Ectodermal cell (in vitro differentiated cells): ENCODE results near the gene IKBKE.

Experiments used
- H3K27ac ChIP-seq: 2 replicates; pipeline ENCODE4 v1.7.0; 2013; ENCODE audit warnings: mild to moderate bottlenecking, low read depth, low read length; ENCODE audit not compliant: insufficient read depth, poor library complexity, severe bottlenecking
- H3K27me3 ChIP-seq: 2 replicates; pipeline ENCODE4 v1.7.0; 2013; ENCODE audit warnings: mild to moderate bottlenecking, low read length; ENCODE audit not compliant: insufficient read depth, control insufficient read depth, poor library complexity, severe bottlenecking
- H3K36me3 ChIP-seq: one replicate; pipeline ENCODE4 v1.7.0; 2013; ENCODE audit warnings: low read length; ENCODE audit not compliant: control insufficient read depth, insufficient read depth
- H3K4me1 ChIP-seq: one replicate; pipeline ENCODE4 v1.7.0; 2013; ENCODE audit warnings: low read length; ENCODE audit not compliant: control insufficient read depth, insufficient read depth
- H3K4me3 ChIP-seq: 2 replicates; pipeline ENCODE4 v1.7.0; 2013; ENCODE audit warnings: low read depth, low read length, control low read depth; ENCODE audit not compliant: insufficient read depth
- H3K9me3 ChIP-seq: 2 replicates; pipeline ENCODE4 v1.7.0; 2013; ENCODE audit warnings: mild to moderate bottlenecking, low read length, moderate library complexity; ENCODE audit not compliant: control insufficient read depth
- WGBS, 2 experiments: methylation state at CpG; one replicate each; pipeline ENCODE4 v1.1.7; 2013; ENCODE audit warnings: missing lambda C conversion rate in 2 of 2; 5-methylcytosine and 5-hydroxymethylcytosine counted together

IKBKE gene

DNA sequence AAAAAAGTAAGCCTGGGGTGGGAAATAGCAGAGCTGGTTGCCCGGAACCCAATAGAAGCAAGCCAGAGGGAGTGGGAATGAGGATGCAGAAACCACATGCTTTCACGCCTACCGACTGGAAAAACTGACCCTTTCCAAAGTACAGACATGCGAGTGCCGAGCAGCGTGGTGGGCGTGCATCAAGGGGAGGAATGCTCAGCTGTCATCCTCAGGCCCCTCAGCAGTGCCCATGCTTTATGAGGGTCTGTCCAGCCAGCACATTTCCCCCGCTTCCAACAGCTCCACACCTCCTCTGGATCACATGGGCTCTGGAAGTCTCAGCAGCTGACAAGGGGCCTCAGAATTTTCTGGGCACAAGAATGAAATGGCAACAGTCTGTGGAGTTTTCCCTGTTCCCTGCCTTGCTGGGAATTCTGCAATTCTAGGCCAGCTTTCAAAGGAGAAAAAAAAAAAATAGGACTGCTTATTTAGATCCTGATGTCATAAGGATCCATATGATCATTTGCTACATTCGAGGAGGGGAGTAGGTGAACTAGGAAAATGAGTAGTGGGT, 19.1 kb upstream of the IKBKE start:
- no peak overlapping the region for H3K27ac ChIP-seq
- no peaks in the 10 kb centered on the region for H3K9me3 ChIP-seq
- peaks cover 16% of the 10 kb centered on the region for H3K4me1 ChIP-seq
- H3K27me3 ChIP-seq, result no peaks in the 10 kb centered on the region
- WGBS, 2 experiments, result 82 to 84% methylated on average over 9 of the region's 9 CpGs
- peaks cover 23% of the 10 kb centered on the region for H3K36me3 ChIP-seq
- no peak overlapping the region for H3K4me3 ChIP-seq

DNA sequence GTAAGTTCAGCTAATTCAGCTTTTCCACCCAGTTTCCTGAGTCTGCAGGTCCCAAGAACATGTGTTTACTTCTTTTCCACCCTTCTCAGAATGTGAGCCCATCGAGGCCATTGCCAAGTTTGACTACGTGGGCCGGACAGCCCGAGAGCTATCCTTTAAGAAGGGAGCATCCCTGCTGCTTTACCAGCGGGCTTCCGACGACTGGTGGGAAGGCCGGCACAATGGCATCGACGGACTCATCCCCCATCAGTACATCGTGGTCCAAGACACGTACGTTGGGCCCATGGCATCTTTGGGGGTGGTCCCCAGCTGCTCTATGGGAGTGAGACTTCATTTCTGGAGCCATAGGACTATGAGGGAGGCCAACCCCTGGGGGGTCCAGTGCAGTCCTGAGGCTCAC, 17.2 kb upstream of the IKBKE start:
- no peak overlapping the region for H3K27ac ChIP-seq
- H3K4me3 ChIP-seq, result no peak overlapping the region
- H3K27me3 ChIP-seq, result no peaks in the 10 kb centered on the region
- 92% methylated on average over 13 of the region's 13 CpGs for WGBS, 2 experiments
- peaks cover 27% of the 10 kb centered on the region for H3K36me3 ChIP-seq
- H3K4me1 ChIP-seq, result peaks cover 17% of the 10 kb centered on the region
- H3K9me3 ChIP-seq, result no peaks in the 10 kb centered on the region

DNA sequence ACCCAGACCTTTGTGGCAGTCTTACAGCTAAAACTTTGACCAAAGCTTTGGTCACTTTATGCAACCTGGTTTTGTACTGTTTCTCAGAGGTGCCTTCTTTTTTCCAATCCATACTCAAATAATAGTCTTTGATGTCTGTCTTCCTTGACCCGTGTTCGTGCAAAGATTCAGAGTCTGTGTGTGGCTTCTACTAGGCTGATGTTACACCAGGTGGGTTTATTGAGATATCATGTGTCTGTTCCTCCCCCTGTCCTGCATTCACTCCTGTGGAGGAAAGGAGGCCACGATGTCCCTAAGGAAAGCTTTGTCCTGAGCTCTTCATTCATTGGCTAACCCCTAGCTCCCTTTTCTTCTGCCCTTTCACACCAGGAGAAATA, 15.0 kb upstream of the IKBKE start:
- Histone ChIP-seq H3K9me3 (no peaks in the 10 kb centered on the region), H3K27me3 (no peaks in the 10 kb centered on the region), H3K27ac (no peak overlapping the region), H3K4me3 (no peak overlapping the region), H3K4me1 (peaks cover 17% of the 10 kb centered on the region), H3K36me3 (peaks cover 23% of the 10 kb centered on the region)
- 56 to 66% methylated on average over 3 of the region's 3 CpGs for WGBS, 2 experiments

DNA sequence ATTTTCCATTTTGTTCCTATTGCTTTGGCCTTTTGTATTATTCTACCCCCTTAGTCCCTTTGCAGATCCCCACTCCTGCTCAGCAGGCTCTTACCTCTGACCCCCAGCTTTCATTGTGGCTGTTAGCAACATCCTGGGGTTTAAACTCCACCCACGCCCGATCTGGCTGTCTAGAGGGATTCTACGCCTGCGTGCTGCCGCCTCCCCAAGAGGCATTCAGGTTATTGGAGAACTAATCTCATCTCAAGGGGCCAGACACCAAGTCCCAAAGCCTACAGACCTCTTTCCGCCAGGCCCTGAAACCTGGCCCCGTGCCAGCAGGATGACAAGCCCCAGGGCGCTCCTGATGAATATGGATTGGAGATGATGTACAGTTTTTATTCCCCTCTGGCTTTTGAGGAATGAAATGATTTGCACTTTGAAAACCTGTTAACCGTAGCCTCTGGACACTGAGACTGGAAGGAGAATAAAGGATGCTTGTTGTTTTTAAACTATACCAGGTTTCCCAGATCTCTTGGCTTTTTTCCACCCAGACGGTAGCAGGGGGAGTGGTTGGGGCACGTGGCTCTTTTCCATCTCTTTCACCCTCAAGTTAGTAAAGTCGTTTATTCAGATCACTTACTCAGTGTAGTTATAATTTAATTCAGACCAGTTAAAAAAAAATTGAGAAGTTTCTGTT, 14.5 kb upstream of the IKBKE start:
- no peaks in the 10 kb centered on the region for H3K9me3 ChIP-seq
- H3K36me3 ChIP-seq, result peaks cover 20% of the 10 kb centered on the region
- H3K4me3 ChIP-seq, result no peak overlapping the region
- H3K4me1 ChIP-seq, result peaks cover 17% of the 10 kb centered on the region
- no peak overlapping the region for H3K27ac ChIP-seq
- H3K27me3 ChIP-seq, result no peaks in the 10 kb centered on the region
- 43 to 48% methylated on average over 11 to 12 of the region's 12 CpGs for WGBS, 2 experiments

DNA sequence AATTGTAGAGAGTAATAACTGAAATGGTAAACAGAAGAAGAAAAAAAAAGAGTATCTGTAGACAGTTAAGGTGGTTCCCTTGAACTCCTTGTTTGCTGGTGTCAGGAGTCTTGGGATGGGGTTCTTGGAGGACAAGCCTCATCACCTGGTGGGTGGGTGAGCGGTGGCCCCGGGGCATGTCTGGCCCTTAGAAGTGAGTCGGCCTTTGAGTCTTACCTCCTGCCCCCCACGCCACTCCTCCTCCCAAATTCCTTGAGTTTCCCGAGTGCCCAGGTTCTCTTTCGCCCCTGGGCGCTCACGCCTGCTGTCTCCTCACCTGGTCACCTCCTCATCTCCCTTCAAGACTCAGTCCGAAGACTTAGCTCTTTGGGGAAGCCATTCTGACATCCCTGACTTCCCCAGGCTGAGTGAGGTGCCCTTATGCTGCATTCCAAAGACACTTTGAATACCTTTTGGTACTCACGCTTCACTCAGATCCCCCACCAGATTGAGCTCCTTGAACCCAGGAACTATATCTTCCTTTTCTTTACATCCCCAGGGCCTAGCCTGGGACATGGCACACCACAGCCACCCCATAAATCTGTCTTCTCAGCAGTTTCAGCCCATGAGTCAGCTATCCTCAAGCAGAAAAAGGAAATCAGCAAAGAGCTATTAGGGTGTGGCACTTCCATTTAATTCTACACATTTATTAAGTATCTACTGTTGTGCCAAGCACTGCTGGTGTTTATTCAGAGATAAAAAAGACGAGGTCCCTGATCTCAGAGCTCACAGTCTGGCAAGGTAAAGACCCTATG, 13.5 kb upstream of the IKBKE start:
- peaks cover 17% of the 10 kb centered on the region for H3K4me1 ChIP-seq
- H3K9me3 ChIP-seq, result no peaks in the 10 kb centered on the region
- WGBS, 2 experiments, result 94 to 96% methylated on average over 11 of the region's 11 CpGs
- H3K36me3 ChIP-seq, result peaks cover 12% of the 10 kb centered on the region
- H3K27me3 ChIP-seq, result no peaks in the 10 kb centered on the region
- no peak overlapping the region for H3K4me3 ChIP-seq
- H3K27ac ChIP-seq, result no peak overlapping the region

DNA sequence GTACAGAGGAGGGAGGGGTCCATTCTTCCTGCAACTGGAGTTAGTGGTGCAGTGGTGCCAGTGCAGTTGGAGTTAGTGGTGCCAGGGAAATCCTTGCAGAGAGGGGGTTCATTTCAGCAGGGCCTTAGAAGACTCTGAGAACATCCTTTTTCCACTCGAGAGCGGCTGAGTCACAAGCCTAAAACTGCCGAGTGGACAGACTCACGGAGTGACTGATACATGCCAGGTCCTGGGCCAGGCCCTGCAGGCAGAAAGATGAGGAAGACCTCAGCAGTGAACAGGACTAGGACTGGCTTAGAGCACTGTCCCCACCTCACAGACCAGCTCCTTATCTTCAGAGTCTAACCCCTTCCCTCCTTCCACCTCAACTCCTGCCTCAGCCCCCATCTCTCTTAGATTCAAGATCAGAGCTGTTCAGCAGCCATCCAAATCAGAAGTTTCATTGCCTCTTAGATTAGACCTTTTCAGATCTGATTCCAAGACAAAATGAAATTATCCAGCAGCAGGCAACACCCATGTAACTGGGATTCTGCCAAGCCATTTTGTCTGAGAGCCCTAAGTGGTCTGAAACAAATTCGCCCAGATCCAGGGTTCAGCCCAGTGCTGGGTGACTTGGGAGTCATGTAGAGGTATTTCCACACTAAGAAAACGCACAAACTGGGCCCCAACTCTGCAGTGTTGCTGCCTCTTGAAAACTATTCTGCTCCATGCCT, 12.7 kb upstream of the IKBKE start:
- peaks cover 17% of the 10 kb centered on the region for H3K4me1 ChIP-seq
- peaks cover 9% of the 10 kb centered on the region for H3K36me3 ChIP-seq
- H3K4me3 ChIP-seq, result no peak overlapping the region
- 96% methylated on average over 6 of the region's 6 CpGs for WGBS, 2 experiments
- no peaks in the 10 kb centered on the region for H3K9me3 ChIP-seq
- H3K27me3 ChIP-seq, result no peaks in the 10 kb centered on the region
- H3K27ac ChIP-seq, result no peak overlapping the region

DNA sequence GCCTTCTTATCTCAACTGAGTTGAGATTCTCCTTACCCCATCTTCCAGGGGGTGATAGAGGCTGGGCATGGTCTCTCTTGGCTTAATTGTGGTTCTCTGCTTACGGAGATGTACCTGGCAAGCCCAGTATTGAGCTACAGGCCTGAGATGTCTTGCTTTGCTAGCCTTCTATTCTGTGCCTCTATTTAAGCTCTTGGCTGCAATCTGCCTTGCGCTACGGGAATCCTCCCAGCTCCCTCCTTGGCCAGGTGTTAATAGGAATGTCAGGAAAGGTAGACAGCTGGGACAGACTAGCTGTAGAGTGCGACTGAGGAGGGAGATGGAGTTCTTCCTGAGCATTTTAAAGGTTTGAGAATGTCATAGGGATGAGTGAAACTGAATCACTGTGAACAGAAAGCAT, 10.6 kb upstream of the IKBKE start:
- H3K27me3 ChIP-seq, result no peaks in the 10 kb centered on the region
- H3K27ac ChIP-seq, result no peak overlapping the region
- peaks cover 9% of the 10 kb centered on the region for H3K36me3 ChIP-seq
- H3K9me3 ChIP-seq, result no peaks in the 10 kb centered on the region
- H3K4me1 ChIP-seq, result peaks cover 15% of the 10 kb centered on the region
- 95 to 99% methylated on average over 4 of the region's 4 CpGs for WGBS, 2 experiments
- H3K4me3 ChIP-seq, result no peak overlapping the region

DNA sequence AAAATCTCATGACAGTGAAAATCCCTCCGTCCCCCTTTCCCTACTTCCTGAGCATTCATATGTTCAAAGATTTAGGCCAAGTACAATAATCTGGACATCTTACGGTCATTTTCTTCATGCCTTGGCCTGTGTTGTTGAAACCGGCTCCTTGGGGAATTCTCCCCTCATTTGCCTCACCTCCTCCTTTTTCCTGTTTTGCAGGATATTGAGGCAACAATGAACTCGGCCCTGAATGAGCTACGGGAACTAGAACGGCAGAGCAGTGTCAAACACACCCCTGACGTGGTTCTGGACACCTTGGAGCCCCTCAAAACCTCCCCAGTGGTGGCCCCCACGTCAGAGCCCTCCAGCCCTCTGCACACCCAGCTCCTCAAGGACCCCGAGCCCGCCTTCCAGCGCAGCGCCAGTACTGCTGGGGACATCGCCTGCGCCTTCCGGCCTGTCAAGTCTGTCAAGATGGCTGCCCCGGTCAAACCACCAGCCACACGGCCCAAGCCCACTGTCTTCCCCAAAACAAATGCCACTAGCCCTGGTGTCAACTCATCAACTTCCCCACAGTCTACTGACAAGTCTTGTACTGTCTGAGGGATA, 9.3 kb upstream of the IKBKE start:
- Histone ChIP-seq H3K36me3 (peaks cover 9% of the 10 kb centered on the region), H3K4me3 (no peak overlapping the region), H3K9me3 (no peaks in the 10 kb centered on the region), H3K27ac (no peak overlapping the region), H3K4me1 (peaks cover 3% of the 10 kb centered on the region), H3K27me3 (no peaks in the 10 kb centered on the region)
- 94% methylated on average over 17 of the region's 17 CpGs for WGBS, 2 experiments

DNA sequence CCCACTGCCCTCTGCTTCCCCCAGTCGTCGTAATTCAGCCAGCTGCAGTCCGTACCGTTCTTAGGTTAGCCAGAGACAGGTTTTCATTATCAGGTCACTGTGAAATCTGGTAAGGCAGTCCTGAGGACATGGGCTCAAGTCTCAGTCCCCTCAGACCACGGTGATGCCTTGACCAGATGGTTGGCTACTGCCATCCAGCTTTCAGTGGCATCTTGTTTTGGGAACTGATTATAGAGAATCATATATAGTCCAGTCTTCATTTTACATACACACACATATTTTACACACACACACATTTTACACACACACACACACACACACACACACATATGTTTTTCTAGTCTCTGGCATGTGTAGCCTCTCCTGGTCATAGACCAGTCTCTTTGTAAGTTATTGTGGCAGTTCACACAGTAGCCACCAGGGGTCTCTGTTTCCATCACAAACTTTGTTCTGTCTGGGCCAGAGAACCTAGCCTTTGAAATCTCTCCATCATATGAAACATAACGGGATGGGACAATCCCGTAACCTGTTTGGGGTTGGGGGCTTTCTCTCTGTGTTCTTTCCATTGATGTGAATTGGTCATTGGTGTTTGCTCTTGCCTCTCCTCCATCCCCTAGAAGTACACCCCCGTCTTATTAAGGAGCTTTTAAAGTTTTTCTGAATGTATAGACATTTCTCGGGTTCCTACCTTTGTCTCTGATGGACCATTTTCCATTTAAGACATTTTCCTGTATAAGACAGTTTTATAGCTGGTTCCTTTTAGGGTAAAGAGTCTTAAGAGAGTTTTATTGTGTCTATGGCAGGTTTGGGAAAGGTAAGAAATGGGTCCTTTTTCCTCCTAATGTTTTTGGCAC, 8.4 kb upstream of the IKBKE start:
- no peaks in the 10 kb centered on the region for H3K27me3 ChIP-seq
- H3K36me3 ChIP-seq, result peaks cover 9% of the 10 kb centered on the region
- H3K27ac ChIP-seq, result no peak overlapping the region
- whole genome bisulfite sequencing, 2 experiments, result 79 to 85% methylated on average over 6 to 8 of the region's 9 CpGs
- no peak overlapping the region for H3K4me3 ChIP-seq
- H3K4me1 ChIP-seq, result no peaks in the 10 kb centered on the region
- H3K9me3 ChIP-seq, result no peaks in the 10 kb centered on the region
